ENCODE results near the gene WDR82. TPM values are rescaled to one million over a fixed set of nuclear protein-coding genes. Genes with fewer than 3 reads are reported as not detected.

WDR82 gene, protein sequence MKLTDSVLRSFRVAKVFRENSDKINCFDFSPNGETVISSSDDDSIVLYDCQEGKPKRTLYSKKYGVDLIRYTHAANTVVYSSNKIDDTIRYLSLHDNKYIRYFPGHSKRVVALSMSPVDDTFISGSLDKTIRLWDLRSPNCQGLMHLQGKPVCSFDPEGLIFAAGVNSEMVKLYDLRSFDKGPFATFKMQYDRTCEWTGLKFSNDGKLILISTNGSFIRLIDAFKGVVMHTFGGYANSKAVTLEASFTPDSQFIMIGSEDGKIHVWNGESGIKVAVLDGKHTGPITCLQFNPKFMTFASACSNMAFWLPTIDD
- total RNA-seq = 10 to 100 TPM; 78.4 to 84.2 TPM
- 95.1 TPM for polyA plus RNA-seq (2013, experiment 1 of 2)
- 88.3 TPM for polyA plus RNA-seq (2013, experiment 2 of 2)
- long read RNA-seq, experiment 1, full-length matches to known transcripts = 7 of 45 reads
- long read RNA-seq, experiment 1, partial matches to known transcripts = 4 of 45 reads
- long read RNA-seq, experiment 1, other reads (novel, unspliced or antisense) = 34 of 45 reads
- long read RNA-seq, experiment 2, full-length matches to known transcripts = 36 of 62 reads
- long read RNA-seq, experiment 2, partial matches to known transcripts = 21 of 62 reads
- long read RNA-seq, experiment 2, other reads (novel, unspliced or antisense) = 5 of 62 reads
- long read RNA-seq, experiment 3, full-length matches to known transcripts = 7 of 15 reads
- long read RNA-seq, experiment 3, partial matches to known transcripts = 3 of 15 reads
- long read RNA-seq, experiment 3, other reads (novel, unspliced or antisense) = 5 of 15 reads
- long read RNA-seq, experiment 4, partial matches to known transcripts = 0 of 1 reads
- long read RNA-seq, experiment 4, other reads (novel, unspliced or antisense) = 1 of 1 reads

GRCh38 chr3:52278510-52279069, at the start of gene WDR82:
Gene WDR82 (minus strand): TSS chr3:52278649. CDS start chr3:52278361, 288 bp downstream.
- peak within 1 kb of the TSS; percentile 100 for H3K27ac Mint-ChIP-seq
- H3K36me3 Mint-ChIP-seq (ENCODE audit: low read depth) = peaks cover 16% of the 10 kb centered on the region
- H3K9me3 Mint-ChIP-seq = no peaks in the 10 kb centered on the region
- H3K27me3 Mint-ChIP-seq (ENCODE audit: insufficient read depth) = no peaks in the 10 kb centered on the region
- H3K4me1 Mint-ChIP-seq = peaks cover 39% of the 10 kb centered on the region
- H3K9ac ChIP-seq (ENCODE audit: extremely low read depth, low read length, poor library complexity, severe bottlenecking) = peak within 1 kb of the TSS; percentile 94
- no peaks in the 10 kb centered on the region for H3K9me3 ChIP-seq (ENCODE audit: control insufficient read depth, low read length)
- no peaks in the 10 kb centered on the region for H3K27me3 ChIP-seq (ENCODE audit: control insufficient read depth, insufficient read depth, low read length, poor library complexity, severe bottlenecking)
- H3K27ac ChIP-seq (ENCODE audit: low read depth, low read length) = peak within 1 kb of the TSS; percentile 94
- TF ChIP-seq CTCF (conservative IDR thresholded peaks at IDR 0.05) = peak; percentile 76
- H3K4me3 Mint-ChIP-seq = peak within 1 kb of the TSS; percentile 95
- H3K4me1 ChIP-seq (ENCODE audit: control insufficient read depth, insufficient read depth, low read length) = peaks cover 9% of the 10 kb centered on the region
- peak; percentile 99 for DNase-seq
- H3K4me3 ChIP-seq (ENCODE audit: low read length) = peak within 1 kb of the TSS; percentile 96
- H3K36me3 ChIP-seq (ENCODE audit: control insufficient read depth, insufficient read depth, low read length) = peaks cover 23% of the 10 kb centered on the region
- WGBS, 2 experiments (ENCODE audit: insufficient coverage in 1 of 2, insufficient read length in 1 of 2) = 1% methylated on average over 31 to 58 of the region's 58 CpGs

- H3K27me3 Mint-ChIP-seq (ENCODE audit: insufficient read depth) = no peaks in the 10 kb centered on the region
These were observed 49.2 kb upstream of the WDR82 start for GRCh38 chr3:52327486-52328290.

More at GRCh38 chr3:52327486-52328290, 49.2 kb upstream of the WDR82 start:
- no peaks in the 10 kb centered on the region for H3K36me3 Mint-ChIP-seq (ENCODE audit: low read depth)
- no peak overlapping the region for H3K27ac Mint-ChIP-seq
- Histone ChIP-seq H3K9me3 (ENCODE audit: control insufficient read depth, low read length) (no peaks in the 10 kb centered on the region), H3K36me3 (ENCODE audit: control insufficient read depth, insufficient read depth, low read length) (no peaks in the 10 kb centered on the region), H3K27me3 (ENCODE audit: control insufficient read depth, insufficient read depth, low read length, poor library complexity, severe bottlenecking) (no peaks in the 10 kb centered on the region), H3K4me3 (ENCODE audit: low read length) (no peak overlapping the region), H3K27ac (ENCODE audit: low read depth, low read length) (no peak overlapping the region), H3K9ac (ENCODE audit: extremely low read depth, low read length, poor library complexity, severe bottlenecking) (no peak overlapping the region), H3K4me1 (ENCODE audit: control insufficient read depth, insufficient read depth, low read length) (no peaks in the 10 kb centered on the region)
- no peak for DNase-seq
- no peak overlapping the region for H3K4me3 Mint-ChIP-seq
- WGBS, 2 experiments (ENCODE audit: insufficient coverage in 1 of 2, insufficient read length in 1 of 2) = 89 to 93% methylated on average over 4 to 5 of the region's 5 CpGs
- TF ChIP-seq CTCF (conservative IDR thresholded peaks at IDR 0.05) = no peak
- H3K9me3 Mint-ChIP-seq = no peaks in the 10 kb centered on the region
- H3K4me1 Mint-ChIP-seq = no peaks in the 10 kb centered on the region

Measured in endodermal cell (in vitro differentiated cells).